ENCODE data around the gene OPCML.

Gene OPCML

GRCh38 chr11:133425992-133426391 is 106.3 kb downstream of the OPCML start:
- H3K4me3 ChIP-seq (ENCODE audit: insufficient read depth, low read depth, low read length), result no peak overlapping the region
- H3K27me3 ChIP-seq (ENCODE audit: control insufficient read depth, insufficient read depth, low read length, poor library complexity, severe bottlenecking), result no peaks in the 10 kb centered on the region
- no peak overlapping the region for H3K27ac ChIP-seq (ENCODE audit: insufficient read depth, low read depth, low read length, poor library complexity, severe bottlenecking)

GRCh38 chr11:133425245-133425644 is 107.1 kb downstream of the OPCML start:
- Histone ChIP-seq H3K4me1 (ENCODE audit: control insufficient read depth, insufficient read depth, low read length) (no peaks in the 10 kb centered on the region), H3K27me3 (ENCODE audit: control insufficient read depth, insufficient read depth, low read length, poor library complexity, severe bottlenecking) (no peaks in the 10 kb centered on the region), H3K4me3 (ENCODE audit: insufficient read depth, low read depth, low read length) (no peak overlapping the region), H3K36me3 (ENCODE audit: control insufficient read depth, insufficient read depth, low read length) (no peaks in the 10 kb centered on the region), H3K27ac (ENCODE audit: insufficient read depth, low read depth, low read length, poor library complexity, severe bottlenecking) (no peak overlapping the region), H3K9me3 (ENCODE audit: control insufficient read depth, low read length) (no peaks in the 10 kb centered on the region)
- 53 to 57% methylated on average over 1 of the region's 1 CpG for WGBS, 2 experiments

More at GRCh38 chr11:133425992-133426391, 106.3 kb downstream of the OPCML start:
- Histone ChIP-seq H3K36me3 (ENCODE audit: control insufficient read depth, insufficient read depth, low read length) (no peaks in the 10 kb centered on the region), H3K9me3 (ENCODE audit: control insufficient read depth, low read length) (no peaks in the 10 kb centered on the region), H3K4me1 (ENCODE audit: control insufficient read depth, insufficient read depth, low read length) (no peaks in the 10 kb centered on the region)

GRCh38 chr11:133418218-133418617 is 114.1 kb downstream of the OPCML start:
- no peaks in the 10 kb centered on the region for H3K9me3 ChIP-seq (ENCODE audit: control insufficient read depth, low read length)
- H3K4me1 ChIP-seq (ENCODE audit: control insufficient read depth, insufficient read depth, low read length), result peaks cover 7% of the 10 kb centered on the region
- no peak overlapping the region for H3K4me3 ChIP-seq (ENCODE audit: insufficient read depth, low read depth, low read length)
- H3K27me3 ChIP-seq (ENCODE audit: control insufficient read depth, insufficient read depth, low read length, poor library complexity, severe bottlenecking), result no peaks in the 10 kb centered on the region
- no peaks in the 10 kb centered on the region for H3K36me3 ChIP-seq (ENCODE audit: control insufficient read depth, insufficient read depth, low read length)
- no peak overlapping the region for H3K27ac ChIP-seq (ENCODE audit: insufficient read depth, low read depth, low read length, poor library complexity, severe bottlenecking)

GRCh38 chr11:133414506-133414905 is 117.8 kb downstream of the OPCML start:
- H3K9me3 ChIP-seq (ENCODE audit: control insufficient read depth, low read length), result no peaks in the 10 kb centered on the region
- H3K27ac ChIP-seq (ENCODE audit: insufficient read depth, low read depth, low read length, poor library complexity, severe bottlenecking), result no peak overlapping the region
- H3K36me3 ChIP-seq (ENCODE audit: control insufficient read depth, insufficient read depth, low read length), result no peaks in the 10 kb centered on the region
- no peak overlapping the region for H3K4me3 ChIP-seq (ENCODE audit: insufficient read depth, low read depth, low read length)
- 65 to 70% methylated on average over 6 of the region's 6 CpGs for WGBS, 2 experiments
- H3K27me3 ChIP-seq (ENCODE audit: control insufficient read depth, insufficient read depth, low read length, poor library complexity, severe bottlenecking), result no peaks in the 10 kb centered on the region
- peaks cover 11% of the 10 kb centered on the region for H3K4me1 ChIP-seq (ENCODE audit: control insufficient read depth, insufficient read depth, low read length)

GRCh38 chr11:133413703-133414102 is 118.6 kb downstream of the OPCML start:
- no peaks in the 10 kb centered on the region for H3K36me3 ChIP-seq (ENCODE audit: control insufficient read depth, insufficient read depth, low read length)
- no peak overlapping the region for H3K4me3 ChIP-seq (ENCODE audit: insufficient read depth, low read depth, low read length)
- H3K27me3 ChIP-seq (ENCODE audit: control insufficient read depth, insufficient read depth, low read length, poor library complexity, severe bottlenecking), result no peaks in the 10 kb centered on the region
- no peaks in the 10 kb centered on the region for H3K9me3 ChIP-seq (ENCODE audit: control insufficient read depth, low read length)
- no peak overlapping the region for H3K27ac ChIP-seq (ENCODE audit: insufficient read depth, low read depth, low read length, poor library complexity, severe bottlenecking)
- WGBS, 2 experiments, result 87 to 90% methylated on average over 3 of the region's 3 CpGs
- H3K4me1 ChIP-seq (ENCODE audit: control insufficient read depth, insufficient read depth, low read length), result peaks cover 11% of the 10 kb centered on the region

GRCh38 chr11:133409799-133410198 is 122.5 kb downstream of the OPCML start:
- peaks cover 11% of the 10 kb centered on the region for H3K4me1 ChIP-seq (ENCODE audit: control insufficient read depth, insufficient read depth, low read length)
- H3K9me3 ChIP-seq (ENCODE audit: control insufficient read depth, low read length), result no peaks in the 10 kb centered on the region
- WGBS, 2 experiments, result 90 to 94% methylated on average over 5 of the region's 5 CpGs
- H3K27me3 ChIP-seq (ENCODE audit: control insufficient read depth, insufficient read depth, low read length, poor library complexity, severe bottlenecking), result no peaks in the 10 kb centered on the region
- no peaks in the 10 kb centered on the region for H3K36me3 ChIP-seq (ENCODE audit: control insufficient read depth, insufficient read depth, low read length)
- no peak overlapping the region for H3K4me3 ChIP-seq (ENCODE audit: insufficient read depth, low read depth, low read length)
- no peak overlapping the region for H3K27ac ChIP-seq (ENCODE audit: insufficient read depth, low read depth, low read length, poor library complexity, severe bottlenecking)

GRCh38 chr11:133408936-133409335 is 123.4 kb downstream of the OPCML start:
- Histone ChIP-seq H3K27ac (ENCODE audit: insufficient read depth, low read depth, low read length, poor library complexity, severe bottlenecking) (no peak overlapping the region), H3K4me3 (ENCODE audit: insufficient read depth, low read depth, low read length) (no peak overlapping the region), H3K36me3 (ENCODE audit: control insufficient read depth, insufficient read depth, low read length) (no peaks in the 10 kb centered on the region), H3K27me3 (ENCODE audit: control insufficient read depth, insufficient read depth, low read length, poor library complexity, severe bottlenecking) (no peaks in the 10 kb centered on the region), H3K9me3 (ENCODE audit: control insufficient read depth, low read length) (peaks cover 4% of the 10 kb centered on the region), H3K4me1 (ENCODE audit: control insufficient read depth, insufficient read depth, low read length) (peaks cover 7% of the 10 kb centered on the region)
- 93 to 98% methylated on average over 9 of the region's 9 CpGs for WGBS, 2 experiments

GRCh38 chr11:133408402-133408801 is 123.9 kb downstream of the OPCML start:
- Histone ChIP-seq H3K27ac (ENCODE audit: insufficient read depth, low read depth, low read length, poor library complexity, severe bottlenecking) (no peak overlapping the region), H3K9me3 (ENCODE audit: control insufficient read depth, low read length) (peaks cover 4% of the 10 kb centered on the region), H3K27me3 (ENCODE audit: control insufficient read depth, insufficient read depth, low read length, poor library complexity, severe bottlenecking) (no peaks in the 10 kb centered on the region), H3K4me1 (ENCODE audit: control insufficient read depth, insufficient read depth, low read length) (peaks cover 4% of the 10 kb centered on the region), H3K4me3 (ENCODE audit: insufficient read depth, low read depth, low read length) (no peak overlapping the region), H3K36me3 (ENCODE audit: control insufficient read depth, insufficient read depth, low read length) (no peaks in the 10 kb centered on the region)
- WGBS, 2 experiments, result 97 to 98% methylated on average over 3 of the region's 3 CpGs

GRCh38 chr11:133406489-133406888 is 125.8 kb downstream of the OPCML start:
- peaks cover 4% of the 10 kb centered on the region for H3K9me3 ChIP-seq (ENCODE audit: control insufficient read depth, low read length)
- no peaks in the 10 kb centered on the region for H3K27me3 ChIP-seq (ENCODE audit: control insufficient read depth, insufficient read depth, low read length, poor library complexity, severe bottlenecking)
- no peaks in the 10 kb centered on the region for H3K4me1 ChIP-seq (ENCODE audit: control insufficient read depth, insufficient read depth, low read length)
- 91 to 95% methylated on average over 4 of the region's 4 CpGs for WGBS, 2 experiments
- H3K27ac ChIP-seq (ENCODE audit: insufficient read depth, low read depth, low read length, poor library complexity, severe bottlenecking), result no peak overlapping the region
- H3K36me3 ChIP-seq (ENCODE audit: control insufficient read depth, insufficient read depth, low read length), result no peaks in the 10 kb centered on the region
- H3K4me3 ChIP-seq (ENCODE audit: insufficient read depth, low read depth, low read length), result no peak overlapping the region

GRCh38 chr11:133403900-133404299 is 128.4 kb downstream of the OPCML start:
- H3K27me3 ChIP-seq (ENCODE audit: control insufficient read depth, insufficient read depth, low read length, poor library complexity, severe bottlenecking), result no peaks in the 10 kb centered on the region
- H3K4me3 ChIP-seq (ENCODE audit: insufficient read depth, low read depth, low read length), result no peak overlapping the region
- 90 to 92% methylated on average over 6 of the region's 6 CpGs for WGBS, 2 experiments
- no peaks in the 10 kb centered on the region for H3K4me1 ChIP-seq (ENCODE audit: control insufficient read depth, insufficient read depth, low read length)
- H3K36me3 ChIP-seq (ENCODE audit: control insufficient read depth, insufficient read depth, low read length), result no peaks in the 10 kb centered on the region
- peaks cover 4% of the 10 kb centered on the region for H3K9me3 ChIP-seq (ENCODE audit: control insufficient read depth, low read length)
- H3K27ac ChIP-seq (ENCODE audit: insufficient read depth, low read depth, low read length, poor library complexity, severe bottlenecking), result no peak overlapping the region

GRCh38 chr11:133402551-133402950 is 129.8 kb downstream of the OPCML start:
- Histone ChIP-seq H3K27me3 (ENCODE audit: control insufficient read depth, insufficient read depth, low read length, poor library complexity, severe bottlenecking) (no peaks in the 10 kb centered on the region), H3K27ac (ENCODE audit: insufficient read depth, low read depth, low read length, poor library complexity, severe bottlenecking) (no peak overlapping the region), H3K4me1 (ENCODE audit: control insufficient read depth, insufficient read depth, low read length) (no peaks in the 10 kb centered on the region), H3K9me3 (ENCODE audit: control insufficient read depth, low read length) (peaks cover 4% of the 10 kb centered on the region), H3K4me3 (ENCODE audit: insufficient read depth, low read depth, low read length) (no peak overlapping the region), H3K36me3 (ENCODE audit: control insufficient read depth, insufficient read depth, low read length) (no peaks in the 10 kb centered on the region)
- WGBS, 2 experiments, result 94% methylated on average over 4 of the region's 4 CpGs
